BLaER1 treated with 17β-estradiol and CSF1 and Interleukin-3, amounts not matched to agents 10 nM and 100 nM (cell line): ENCODE measurements around the gene ERGIC3.
"Not testable (repeated sequence)": the region's sequence is repeated elsewhere in the genome, so short reads cannot be mapped to it uniquely, and the experiment has no call there.

Experiments used
- H3K27ac ChIP-seq, 11 experiments: shearing (Covaris generic); formaldehyde crosslinking; 2 replicates each; pipeline ENCODE4 v1.8.1; 2022
- H3K27me3 ChIP-seq, 11 experiments: shearing (Covaris generic); formaldehyde crosslinking; 2 replicates each; pipeline ENCODE4 v1.8.1; 2022
- H3K36me3 ChIP-seq, 11 experiments: shearing (Covaris generic); formaldehyde crosslinking; 2 replicates each; pipeline ENCODE4 v1.8.1; 2022
- H3K4me1 ChIP-seq, 10 experiments: shearing (Covaris generic); formaldehyde crosslinking; 2 replicates each; pipeline ENCODE4 v1.8.1; 2022
- H3K4me2 ChIP-seq, 11 experiments: shearing (Covaris generic); formaldehyde crosslinking; 2 replicates each; pipeline ENCODE4 v1.8.1; 2022
- H3K4me3 ChIP-seq, 10 experiments: shearing (Covaris generic); formaldehyde crosslinking; 2 replicates each; pipeline ENCODE4 v1.8.1; 2022
- H3K9ac ChIP-seq, 11 experiments: shearing (Covaris generic); formaldehyde crosslinking; 2 replicates each; pipeline ENCODE4 v1.8.1; 2022
- H3K9me3 ChIP-seq, 11 experiments: shearing (Covaris generic); formaldehyde crosslinking; replicated peaks in 1 of 11; 2 replicates each; pipeline ENCODE4 v1.8.1; 2022
- H4K20me1 ChIP-seq, 11 experiments: shearing (Covaris generic); formaldehyde crosslinking; 2 replicates each; pipeline ENCODE4 v1.8.1; 2022
- Cebpa-rat ChIP-seq, 11 experiments: shearing (Covaris generic); IDR thresholded peaks; 2 replicates each; pipeline ENCODE4 v1.8.1; 2022

Gene ERGIC3

DNA sequence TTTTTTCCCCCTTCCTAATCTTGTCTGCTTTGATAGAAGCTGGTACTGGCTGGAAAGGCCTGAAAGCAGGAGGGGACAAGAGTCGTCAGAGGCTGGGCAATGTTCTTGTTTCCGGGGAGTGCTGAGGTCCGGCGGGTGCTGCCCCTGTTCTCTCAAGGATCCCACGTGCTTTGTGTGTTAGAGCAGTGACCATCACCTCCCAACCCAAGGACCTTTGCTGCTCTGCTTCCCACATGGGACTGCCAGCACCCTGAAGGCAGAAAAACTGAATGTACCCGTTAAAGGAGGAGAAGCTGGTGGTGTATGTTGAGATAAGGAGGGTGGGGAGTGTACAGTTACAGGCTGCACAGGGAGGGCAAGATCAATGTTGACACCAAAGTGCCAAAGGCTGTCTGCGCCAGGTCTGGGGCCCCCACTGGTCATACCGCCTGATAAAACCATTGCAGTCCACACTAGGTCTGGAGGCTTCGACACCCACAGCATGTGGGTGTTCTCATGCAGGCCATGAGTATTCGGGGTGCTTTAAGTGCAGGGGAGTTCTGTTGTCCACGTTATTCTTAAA is 27.4 kb upstream of the ERGIC3 start:
- Histone ChIP-seq H4K20me1 (peaks cover 0 to 30% (median 2%) of the 10 kb centered on the region in 11 experiments; a peak in 8 of 22 replicates), H3K27ac (no peak overlapping the region), H3K9me3 (no peaks in the 10 kb centered on the region), H3K36me3 (peaks cover 55 to 64% (median 59%) of the 10 kb centered on the region in 11 experiments), H3K27me3 (no peaks in the 10 kb centered on the region), H3K9ac (no peak overlapping the region), H3K4me2 (no peak overlapping the region), H3K4me1 (0 out of 20 replicates have a peak, but pooled peaks cover 0 to under 1% (median 0%) of the 10 kb centered on the region in 10 experiments), H3K4me3 (no peak overlapping the region)
- TF ChIP-seq Cebpa-rat (IDR thresholded peaks at IDR 0.05): no peak

DNA sequence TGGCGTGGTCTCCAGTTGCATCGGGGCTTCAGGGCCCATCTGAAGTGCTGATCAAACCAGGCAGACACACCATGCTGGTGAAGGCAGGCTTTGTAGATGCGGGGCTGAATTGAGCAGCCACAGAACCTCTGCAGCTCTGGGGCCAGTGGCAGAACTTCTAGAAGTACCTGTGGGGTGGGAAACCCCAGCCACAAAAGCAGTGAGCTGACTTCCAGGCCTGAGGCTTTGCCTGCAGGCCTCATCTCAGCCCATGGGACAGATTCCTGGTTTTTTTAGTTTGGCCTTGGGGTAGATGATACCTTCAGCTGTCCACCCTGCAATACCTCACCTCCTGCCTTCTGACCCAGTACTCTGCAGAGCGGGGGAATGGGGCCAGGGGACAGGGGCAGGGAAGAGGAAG is 26.5 kb upstream of the ERGIC3 start:
- no peaks in the 10 kb centered on the region for H3K4me1 ChIP-seq
- peaks cover 46 to 55% (median 50%) of the 10 kb centered on the region in 11 experiments for H3K36me3 ChIP-seq
- no peaks in the 10 kb centered on the region for H3K27me3 ChIP-seq
- H3K4me3 ChIP-seq: no peak overlapping the region
- TF ChIP-seq Cebpa-rat (IDR thresholded peaks at IDR 0.05): no peak
- peaks cover 0 to 21% (median 0%) of the 10 kb centered on the region in 11 experiments; a peak in 5 of 22 replicates for H4K20me1 ChIP-seq
- H3K4me2 ChIP-seq: no peak overlapping the region
- no peak overlapping the region for H3K27ac ChIP-seq
- no peaks in the 10 kb centered on the region for H3K9me3 ChIP-seq
- H3K9ac ChIP-seq: no peak overlapping the region

DNA sequence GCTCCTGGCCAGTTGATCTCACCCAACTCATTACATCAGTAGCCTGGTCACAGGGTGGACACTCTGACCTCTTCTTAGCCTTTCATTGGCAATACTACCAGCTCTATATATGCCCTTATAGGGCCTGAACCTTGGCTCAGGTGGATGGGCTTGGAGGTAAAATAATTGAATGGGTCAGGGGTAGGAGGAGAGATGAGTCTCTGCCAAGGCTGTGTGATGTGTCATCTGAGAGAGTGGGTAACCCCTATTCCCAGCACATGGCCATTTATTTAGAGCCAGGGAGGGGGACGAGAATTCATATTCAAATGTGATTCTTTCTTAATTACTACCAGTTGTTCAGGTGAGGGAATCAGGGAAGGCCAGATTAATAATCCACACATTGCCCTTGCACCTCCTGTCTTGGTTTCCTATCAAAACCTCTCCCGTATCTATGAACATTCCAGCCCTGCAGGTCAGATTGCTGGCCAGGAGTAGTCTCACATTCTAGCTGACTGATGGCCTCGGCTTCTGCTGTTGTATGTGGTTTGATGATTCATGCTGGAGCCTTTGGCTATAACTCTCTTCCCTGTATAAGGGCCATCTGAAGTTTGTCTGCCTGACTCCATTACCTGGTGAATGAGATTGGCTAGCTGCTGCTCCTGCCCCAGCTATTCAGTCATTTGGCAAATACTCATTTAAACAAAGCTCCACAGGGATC is 25.8 kb upstream of the ERGIC3 start:
- H3K4me1 ChIP-seq: no peaks in the 10 kb centered on the region
- H3K36me3 ChIP-seq: peaks cover 39 to 47% (median 44%) of the 10 kb centered on the region in 11 experiments
- TF ChIP-seq Cebpa-rat (IDR thresholded peaks at IDR 0.05): no peak
- no peak overlapping the region for H3K4me2 ChIP-seq
- no peaks in the 10 kb centered on the region for H3K27me3 ChIP-seq
- no peak overlapping the region for H3K4me3 ChIP-seq
- peaks cover 0 to 17% (median 0%) of the 10 kb centered on the region in 11 experiments; a peak in 5 of 22 replicates for H4K20me1 ChIP-seq
- no peak overlapping the region for H3K27ac ChIP-seq
- no peaks in the 10 kb centered on the region for H3K9me3 ChIP-seq
- H3K9ac ChIP-seq: no peak overlapping the region

DNA sequence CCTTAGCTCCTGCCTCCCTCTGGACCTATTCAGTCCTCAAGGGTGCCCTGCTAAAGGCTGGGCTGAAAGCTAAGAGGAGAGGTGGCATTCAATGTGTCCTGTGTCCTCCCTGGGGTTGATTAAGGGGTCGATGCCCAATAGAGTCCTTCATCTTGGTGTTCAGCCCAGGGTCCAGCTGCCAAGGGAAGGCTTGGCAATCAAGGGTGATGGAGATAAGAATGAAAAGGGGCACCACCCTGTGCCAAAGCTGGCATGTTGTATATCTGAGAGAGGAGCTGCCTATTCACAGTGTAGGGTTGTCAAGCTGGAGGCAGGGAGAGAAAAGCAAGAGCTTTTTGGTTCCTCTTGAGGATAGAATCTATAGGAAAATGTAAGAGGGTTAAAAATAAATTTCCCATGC is 24.8 kb upstream of the ERGIC3 start:
- Histone ChIP-seq H3K9me3 (no peaks in the 10 kb centered on the region), H3K4me3 (no peak overlapping the region), H3K27me3 (no peaks in the 10 kb centered on the region), H3K9ac (no peak overlapping the region), H3K4me1 (no peaks in the 10 kb centered on the region), H3K36me3 (peaks cover 28 to 37% (median 33%) of the 10 kb centered on the region in 11 experiments), H3K4me2 (no peak overlapping the region), H3K27ac (no peak overlapping the region), H4K20me1 (peaks cover 0 to 9% (median 0%) of the 10 kb centered on the region in 11 experiments; a peak in 3 of 22 replicates)
- TF ChIP-seq Cebpa-rat (IDR thresholded peaks at IDR 0.05): no peak

DNA sequence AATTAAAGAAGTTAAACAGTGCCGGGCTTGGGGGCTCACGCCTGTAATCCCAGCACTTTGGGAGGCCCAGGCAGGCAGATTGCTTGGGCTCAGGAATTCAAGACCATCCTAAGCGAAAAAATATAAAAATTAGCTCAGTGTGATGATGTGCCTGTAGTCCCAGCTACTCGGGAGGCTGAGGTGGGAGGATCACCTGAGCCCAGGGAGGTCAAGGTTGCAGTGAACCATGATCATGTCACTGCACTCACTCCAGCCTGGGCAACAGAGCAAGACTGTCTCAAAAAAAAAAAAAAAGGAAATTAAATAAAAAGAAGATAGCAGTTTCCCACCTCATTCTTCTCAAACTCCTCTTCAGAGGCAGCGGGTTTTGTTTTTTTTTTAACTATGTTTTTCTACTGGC is 24.1 kb upstream of the ERGIC3 start:
- H3K36me3 ChIP-seq: peaks cover 22 to 31% (median 27%) of the 10 kb centered on the region in 11 experiments
- not testable (repeated sequence) for H3K9me3 ChIP-seq, H3K9ac ChIP-seq, H3K27me3 ChIP-seq, H3K4me2 ChIP-seq, H3K4me3 ChIP-seq, H3K27ac ChIP-seq, H3K4me1 ChIP-seq, H4K20me1 ChIP-seq

DNA sequence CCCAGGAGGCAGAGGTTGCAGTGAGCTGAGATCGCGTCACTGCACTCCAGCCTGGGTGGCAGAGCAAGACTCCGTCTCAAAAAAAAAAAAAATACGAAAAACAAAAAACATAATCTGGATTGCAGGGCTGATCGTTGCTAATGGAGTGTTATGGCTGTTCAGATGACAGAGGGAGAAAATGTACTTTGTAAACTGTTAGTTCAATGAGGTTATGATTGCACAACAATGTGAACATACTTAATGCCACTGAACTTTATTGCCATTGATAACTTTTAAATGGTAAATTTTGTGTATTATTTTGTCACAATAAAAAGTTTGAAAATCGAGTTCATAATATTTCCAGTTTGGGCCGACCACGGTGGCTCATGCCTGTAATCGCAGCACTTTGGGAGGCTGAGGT is 22.9 kb upstream of the ERGIC3 start:
- H3K4me1 ChIP-seq: no peaks in the 10 kb centered on the region
- TF ChIP-seq Cebpa-rat (IDR thresholded peaks at IDR 0.05): peak in 1 of 11 experiments; percentile 43; a peak in 3 of 22 replicates
- H3K4me2 ChIP-seq: no peak overlapping the region
- no peak overlapping the region for H3K27ac ChIP-seq
- no peak overlapping the region for H3K4me3 ChIP-seq
- H3K36me3 ChIP-seq: peaks cover 11 to 19% (median 15%) of the 10 kb centered on the region in 11 experiments; a peak in 21 of 22 replicates
- H3K9me3 ChIP-seq: no peaks in the 10 kb centered on the region
- H3K9ac ChIP-seq: no peak overlapping the region
- H4K20me1 ChIP-seq: no peaks in the 10 kb centered on the region; a peak in 2 of 22 replicates
- H3K27me3 ChIP-seq: no peaks in the 10 kb centered on the region

DNA sequence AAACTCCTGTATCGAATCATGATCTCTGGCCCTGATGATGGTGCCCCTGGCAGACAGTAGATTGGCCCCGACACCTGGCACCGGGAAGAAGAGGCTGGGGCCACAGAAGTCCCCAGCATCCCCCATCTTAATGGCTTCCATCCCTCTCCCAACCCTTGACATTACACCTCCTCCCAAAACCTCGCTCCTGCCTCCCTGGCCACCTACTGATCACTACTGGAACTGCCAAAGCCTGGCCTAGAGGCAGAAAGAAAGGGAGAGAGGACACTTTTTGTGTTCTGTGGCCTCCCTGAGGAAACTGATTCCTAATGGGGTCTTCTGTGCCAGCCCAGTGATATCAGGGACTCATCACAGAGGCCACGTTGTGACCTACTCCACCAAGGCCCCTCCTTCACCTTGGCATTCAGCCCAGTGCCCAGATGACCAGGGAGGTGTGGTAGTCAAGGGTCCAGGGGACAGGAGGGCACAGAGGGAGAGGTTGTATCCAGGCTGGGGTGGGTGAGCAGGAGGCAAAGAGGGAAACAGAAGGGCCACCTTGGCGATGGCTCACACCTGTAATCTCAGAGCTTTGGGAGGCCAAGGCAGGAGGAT is 18.5 kb upstream of the ERGIC3 start:
- no peak for TF ChIP-seq Cebpa-rat (IDR thresholded peaks at IDR 0.05)
- H3K9me3 ChIP-seq: peaks cover 4 to 16% (median 11%) of the 10 kb centered on the region in 11 experiments; a peak in 16 of 22 replicates

DNA sequence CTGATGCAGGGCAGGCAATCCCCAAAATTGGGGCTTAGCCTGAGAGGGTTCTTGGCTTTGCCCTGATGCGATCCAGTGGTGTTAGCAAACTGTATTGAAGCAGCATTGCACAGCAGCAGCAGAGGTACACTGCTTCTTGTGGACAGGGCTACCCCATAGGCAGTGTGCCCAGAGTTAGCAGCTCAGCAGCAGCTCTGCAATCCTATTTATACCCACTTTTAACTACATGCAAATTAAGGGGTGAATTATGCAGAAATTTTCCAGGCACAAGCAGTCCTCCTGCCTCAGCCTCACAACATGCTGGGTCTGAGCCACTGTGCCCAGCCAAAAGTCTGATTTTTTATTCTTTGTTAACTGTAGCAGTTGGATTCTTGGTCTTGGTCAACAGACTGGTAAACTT is 16.2 kb upstream of the ERGIC3 start:
- H3K4me2 ChIP-seq: no peak overlapping the region
- no peak overlapping the region for H3K9ac ChIP-seq
- H3K27ac ChIP-seq: no peak overlapping the region
- no peaks in the 10 kb centered on the region for H3K27me3 ChIP-seq
- H3K36me3 ChIP-seq: no peaks in the 10 kb centered on the region; a peak in 1 of 22 replicates
- no peak for TF ChIP-seq Cebpa-rat (IDR thresholded peaks at IDR 0.05)
- no peak overlapping the region for H3K4me3 ChIP-seq
- H3K4me1 ChIP-seq: peaks cover 0 to 7% (median 2%) of the 10 kb centered on the region in 10 experiments; a peak in 7 of 20 replicates
- H4K20me1 ChIP-seq: no peaks in the 10 kb centered on the region
- H3K9me3 ChIP-seq: peaks cover 4 to 16% (median 11%) of the 10 kb centered on the region in 11 experiments; a peak in 16 of 22 replicates

More for the DNA sequence above, 18.5 kb upstream of the ERGIC3 start:
- Histone ChIP-seq H3K36me3 (no peaks in the 10 kb centered on the region; a peak in 1 of 22 replicates), H3K27ac (no peak overlapping the region), H3K4me1 (peaks cover 0 to 7% (median 2%) of the 10 kb centered on the region in 10 experiments; a peak in 7 of 20 replicates), H4K20me1 (no peaks in the 10 kb centered on the region), H3K4me3 (no peak overlapping the region), H3K4me2 (no peak overlapping the region), H3K27me3 (no peaks in the 10 kb centered on the region), H3K9ac (no peak overlapping the region)

DNA sequence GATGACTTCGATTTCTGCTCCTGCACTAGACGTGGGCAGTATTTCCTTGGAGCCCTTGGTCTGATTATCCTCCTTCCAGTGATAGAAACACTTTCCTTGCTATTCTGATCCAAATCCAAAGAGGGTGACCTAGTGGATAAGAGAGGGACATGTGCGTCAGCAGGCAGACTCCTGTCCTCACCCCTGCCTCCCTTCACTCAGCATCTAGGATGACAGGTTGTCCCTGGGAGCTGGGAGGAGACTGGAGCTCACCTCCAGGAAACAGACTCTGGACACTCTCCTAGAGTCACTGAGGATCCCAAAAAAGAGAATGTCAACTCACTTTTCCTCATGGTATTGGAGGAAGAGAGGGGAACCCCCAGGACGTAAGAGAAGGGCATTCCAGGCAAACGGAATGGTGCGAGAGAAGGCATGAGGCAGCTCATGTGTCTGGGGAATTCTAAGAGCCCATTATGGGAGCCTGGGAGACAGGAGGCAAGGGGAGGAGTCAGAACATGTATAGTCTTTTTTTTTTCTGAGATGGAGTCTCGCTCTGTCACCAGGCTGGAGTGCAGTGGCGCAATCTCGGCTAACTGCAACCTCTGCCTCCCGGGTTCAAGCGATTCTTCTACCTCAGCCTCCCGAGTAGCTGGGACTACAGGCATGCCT is 14.6 kb upstream of the ERGIC3 start:
- H3K9me3 ChIP-seq: peaks cover 4 to 16% (median 11%) of the 10 kb centered on the region in 11 experiments; a peak in 16 of 22 replicates

More for the DNA sequence above, 14.6 kb upstream of the ERGIC3 start:
- TF ChIP-seq Cebpa-rat (IDR thresholded peaks at IDR 0.05): no peak
- no peaks in the 10 kb centered on the region for H3K27me3 ChIP-seq
- peak overlapping the region in 1 of 11 experiments; percentile 34; a peak in 1 of 22 replicates for H3K4me2 ChIP-seq
- no peaks in the 10 kb centered on the region; a peak in 1 of 22 replicates for H3K36me3 ChIP-seq
- no peak overlapping the region for H3K4me3 ChIP-seq
- no peak overlapping the region for H3K27ac ChIP-seq
- peaks cover 0 to 7% (median 2%) of the 10 kb centered on the region in 10 experiments; a peak in 7 of 20 replicates for H3K4me1 ChIP-seq
- H4K20me1 ChIP-seq: no peaks in the 10 kb centered on the region
- no peak overlapping the region for H3K9ac ChIP-seq
